Right lobe of liver (tissue), 4 donors: ENCODE measurements around the gene LRRTM4.

Source experiments
- CTCF ChIP-seq, 4 donors: fragments of 200-600 bp in 3 of 4; fragments of 450-650 bp in 1 of 4; IDR thresholded peaks; one replicate each; pipeline versions ENCODE4 v1.5.1 to v1.8.0; 2016 to 2022; ENCODE audit warnings: antibody characterized with exemption in 4 of 4, mild to moderate bottlenecking in 2 of 4
- POLR2A ChIP-seq: fragments of 450-650 bp; IDR thresholded peaks from one replicate; pipeline ENCODE4 v1.6.1; 2017; ENCODE audit warnings: antibody characterized with exemption, mild to moderate bottlenecking
- donor health status: DM: no; HTN: no; CAD: no.
- donor health status: DM: no; HTN: no; CAD: no.
- donor health status: DM: no; HTN: yes; CAD: no.

DNA sequence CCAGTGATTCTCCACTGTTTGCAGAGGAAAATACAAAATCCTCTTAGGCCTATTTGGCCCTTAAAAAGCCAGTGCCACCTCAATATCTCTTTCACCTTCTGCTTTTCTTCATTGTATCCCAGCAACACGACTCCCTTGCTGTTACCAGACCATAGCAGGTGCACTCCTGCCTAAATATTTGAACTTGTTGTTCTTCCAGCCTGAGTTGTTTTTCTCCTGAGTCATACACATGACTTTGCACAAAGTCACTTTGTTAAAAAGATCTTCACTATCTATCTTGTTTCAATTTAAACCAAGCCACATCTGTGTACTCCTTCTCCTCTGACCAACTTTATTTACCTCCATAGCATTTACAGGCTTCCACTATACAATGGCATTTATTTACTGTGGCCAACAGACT lies 103.6 kb downstream of the LRRTM4 start:
- TF ChIP-seq CTCF (IDR thresholded peaks at IDR 0.05) (no peak), POLR2A (no peak)
